Nephron progenitor cell (in vitro differentiated cells): ENCODE data around the gene FAM221A.

Source experiments
- DNase-seq: peaks from one replicate; pipeline ENCODE4 v3.0.0; 2021
- H3K27ac Mint-ChIP-seq: 2 replicates; pipeline ENCODE4 v1.8.0; 2021; ENCODE audit warnings: mild to moderate bottlenecking, moderate library complexity, mixed read lengths
- H3K27me3 Mint-ChIP-seq: 2 replicates; pipeline ENCODE4 v1.8.0; 2021; ENCODE audit warnings: mild to moderate bottlenecking, low read depth, mixed read lengths; ENCODE audit not compliant: poor library complexity
- H3K36me3 Mint-ChIP-seq: 2 replicates; pipeline ENCODE4 v1.8.0; 2021; ENCODE audit warnings: low read depth, mixed read lengths
- H3K4me1 Mint-ChIP-seq: 2 replicates; pipeline ENCODE4 v1.8.0; 2021; ENCODE audit warnings: mixed read lengths
- H3K4me3 Mint-ChIP-seq: 2 replicates; pipeline ENCODE4 v1.8.0; 2021; ENCODE audit warnings: mild to moderate bottlenecking, moderate library complexity, mixed read lengths
- H3K9me3 Mint-ChIP-seq: 2 replicates; pipeline ENCODE4 v1.8.0; 2021; ENCODE audit warnings: mild to moderate bottlenecking, moderate library complexity, mixed read lengths
- CTCF ChIP-seq: fragments of 200-600 bp; sonication (generic); IDR thresholded peaks from 2 replicates; pipeline ENCODE4 v1.5.0; 2021; ENCODE audit warnings: antibody characterized with exemption

FAM221A gene

GRCh38 chr7:23712368-23713284, 32.6 kb downstream of the FAM221A start:
- DNase-seq = no peak
- peak; percentile 63 for TF ChIP-seq CTCF
- no peak overlapping the region for H3K27ac Mint-ChIP-seq
- H3K36me3 Mint-ChIP-seq = no peaks in the 10 kb centered on the region
- peaks cover 11% of the 10 kb centered on the region for H3K9me3 Mint-ChIP-seq
- H3K4me3 Mint-ChIP-seq = no peak overlapping the region
- no peaks in the 10 kb centered on the region for H3K27me3 Mint-ChIP-seq
- H3K4me1 Mint-ChIP-seq = no peaks in the 10 kb centered on the region

DNA sequence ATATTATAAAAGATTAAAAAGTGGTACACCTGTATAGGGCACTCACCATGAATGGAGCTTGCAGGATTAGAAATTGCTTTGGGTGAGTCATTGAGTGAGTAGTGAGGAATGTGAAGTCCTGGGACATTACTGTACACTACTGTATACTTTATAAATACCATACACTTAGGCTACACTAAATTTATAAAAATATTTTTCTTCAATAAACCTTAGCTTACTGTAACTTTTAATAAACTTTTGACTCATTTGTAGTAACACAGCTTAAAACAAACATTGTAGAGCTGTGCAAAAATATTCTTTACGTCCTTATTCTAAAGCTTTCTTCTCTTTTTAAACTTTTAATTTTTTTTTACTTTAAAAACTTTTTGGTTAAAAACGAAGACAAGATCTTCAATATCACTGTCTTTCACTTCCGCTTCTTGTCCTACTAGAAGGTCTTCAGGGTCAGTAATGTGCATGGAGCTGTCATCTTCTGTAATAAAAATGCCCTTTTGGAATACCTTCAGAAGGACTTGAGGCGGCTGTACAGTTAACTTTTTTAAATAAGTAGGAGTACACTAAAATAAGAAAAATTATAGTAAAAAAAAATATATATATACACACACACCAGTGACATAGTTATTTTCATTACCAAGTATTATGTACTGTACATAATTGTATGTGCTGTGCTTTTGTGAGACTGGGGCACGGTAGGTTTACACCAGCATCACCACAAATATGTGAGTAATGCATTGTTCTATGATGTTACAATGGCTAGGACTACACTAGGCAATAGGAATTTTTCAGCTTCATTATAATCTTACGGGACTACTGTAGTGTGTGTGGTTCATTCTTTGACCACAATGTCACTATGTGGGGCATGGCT, 33.5 kb downstream of the FAM221A start:
- Mint-ChIP-seq H3K27ac (peak overlapping the region; percentile 62), H3K4me3 (no peak overlapping the region), H3K27me3 (no peaks in the 10 kb centered on the region), H3K36me3 (no peaks in the 10 kb centered on the region), H3K4me1 (no peaks in the 10 kb centered on the region), H3K9me3 (peaks cover 4% of the 10 kb centered on the region)
- DNase-seq = no peak
- no peak for TF ChIP-seq CTCF

DNA sequence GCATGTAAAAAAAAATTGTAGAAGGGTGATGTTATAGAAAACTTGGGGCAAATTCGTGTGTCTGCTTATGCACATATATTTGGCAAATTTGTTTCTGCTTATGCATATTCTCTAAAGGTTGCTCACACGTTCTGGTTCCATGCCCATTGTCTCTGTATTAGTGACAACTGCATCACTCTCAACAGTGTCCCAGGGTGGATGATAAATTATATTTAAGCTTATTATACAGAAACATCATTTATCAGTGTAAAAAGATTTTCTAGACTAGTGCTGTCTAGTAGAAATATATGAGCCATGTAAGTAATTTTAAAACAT, 34.1 kb downstream of the FAM221A start:
- Mint-ChIP-seq H3K27ac (peak overlapping the region; percentile 62), H3K4me1 (no peaks in the 10 kb centered on the region), H3K27me3 (no peaks in the 10 kb centered on the region), H3K9me3 (peaks cover 4% of the 10 kb centered on the region), H3K4me3 (no peak overlapping the region), H3K36me3 (no peaks in the 10 kb centered on the region)
- no peak for TF ChIP-seq CTCF
- DNase-seq = no peak

- H3K9me3 Mint-ChIP-seq = peaks cover 4% of the 10 kb centered on the region
Measured at GRCh38 chr7:23714579-23714978, 34.6 kb downstream of the FAM221A start.

DNA sequence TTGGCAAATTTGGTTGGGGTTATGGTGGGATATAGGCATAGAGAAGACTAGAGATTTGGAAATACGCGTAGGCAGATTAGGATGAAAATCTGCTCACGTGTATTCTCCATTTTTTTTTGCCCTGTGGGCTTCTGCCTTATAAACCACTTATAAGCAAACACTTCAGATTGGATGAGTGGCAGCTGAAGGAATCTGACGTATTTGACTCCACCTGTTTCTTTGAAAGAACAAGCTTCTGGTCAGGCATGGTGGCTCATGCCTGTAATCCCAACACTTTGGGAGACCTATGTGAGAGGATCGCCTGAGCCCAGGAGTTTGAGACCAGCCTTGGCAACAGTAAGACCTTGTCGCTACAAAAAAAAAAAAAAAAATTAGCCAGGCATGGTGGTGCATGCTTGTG, 35.1 kb downstream of the FAM221A start:
- Mint-ChIP-seq H3K27ac (no peak overlapping the region), H3K36me3 (no peaks in the 10 kb centered on the region), H3K4me1 (no peaks in the 10 kb centered on the region), H3K4me3 (no peak overlapping the region), H3K27me3 (no peaks in the 10 kb centered on the region), H3K9me3 (peaks cover 4% of the 10 kb centered on the region)
- TF ChIP-seq CTCF = no peak
- DNase-seq = no peak

More at GRCh38 chr7:23714579-23714978, 34.6 kb downstream of the FAM221A start:
- Mint-ChIP-seq H3K4me1 (no peaks in the 10 kb centered on the region), H3K36me3 (no peaks in the 10 kb centered on the region), H3K4me3 (no peak overlapping the region), H3K27me3 (no peaks in the 10 kb centered on the region), H3K27ac (no peak overlapping the region)
- no peak for TF ChIP-seq CTCF
- no peak for DNase-seq
